HEK293 (cell line): Measurements from ENCODE around the gene MPC1.

Source experiments
- CTCF ChIA-PET: fragments of 350-600 bp; formaldehyde crosslinking; extraction: SDS; loops from one replicate; lab custom pipeline; 2021; ENCODE audit warnings: antibody characterized with exemption; lab: Yijun Ruan, JAX
- POLR2A ChIA-PET: fragments of 300-600 bp; formaldehyde crosslinking; extraction: SDS; loops from one replicate; lab custom pipeline; 2020; ENCODE audit warnings: antibody characterized with exemption, inconsistent platforms; lab: Yijun Ruan, JAX
- H3K27ac ChIP-seq: fragments of 200-500 bp; sonication (Bioruptor generic); 2 replicates; pipeline ENCODE4 v1.5.1; 2014; ENCODE audit warnings: low read depth, low read length, control low read depth, inconsistent platforms; ENCODE audit errors: extremely low read depth
- H3K36me3 ChIP-seq, 2 experiments: fragments of 200-500 bp in 1 of 2; sonication (Bioruptor generic) in 1 of 2; 1 replicate in 1 of 2; 2 replicates in 1 of 2; pipeline ENCODE4 v1.5.1; 2014 to 2017; ENCODE audit warnings: inconsistent platforms in 2 of 2, low read length in 2 of 2; ENCODE audit not compliant: control insufficient read depth in 2 of 2, insufficient read depth in 1 of 2
- H3K4me1 ChIP-seq: fragments of 200-500 bp; sonication (Bioruptor generic); 2 replicates; pipeline ENCODE4 v1.5.1; 2014; ENCODE audit warnings: mild to moderate bottlenecking, low read length, inconsistent platforms; ENCODE audit not compliant: control insufficient read depth, insufficient read depth
- H3K4me3 ChIP-seq: 2 replicates; pipeline ENCODE4 v1.5.1; 2011; ENCODE audit warnings: low read depth, mild to moderate bottlenecking, control low read depth, low read length, moderate library complexity
- H3K9me3 ChIP-seq: fragments of 200-500 bp; sonication (Bioruptor generic); 2 replicates; pipeline ENCODE4 v1.5.1; 2014; ENCODE audit warnings: low read depth, low read length, inconsistent platforms; ENCODE audit not compliant: control insufficient read depth, insufficient read depth
- CTCF ChIP-seq: fragments of 450-650 bp; formaldehyde crosslinking; IDR thresholded peaks from 2 replicates; pipeline ENCODE4 v1.5.1; 2016; ENCODE audit warnings: missing biosample characterization, missing genetic modification characterization
- PBX3 ChIP-seq: sonication (generic); formaldehyde crosslinking; IDR thresholded peaks from 2 replicates; pipeline ENCODE4 v1.8.1; 2022; ENCODE audit warnings: mild to moderate bottlenecking, moderate library complexity, missing genetic modification reagents
- SALL2 ChIP-seq: fragments of 450-650 bp; formaldehyde crosslinking; IDR thresholded peaks from 2 replicates; pipeline ENCODE4 v1.5.0; 2017; ENCODE audit warnings: missing biosample characterization, mild to moderate bottlenecking, missing genetic modification characterization, borderline replicate concordance
- ZBTB11 ChIP-seq: fragments of 450-650 bp; formaldehyde crosslinking; conservative IDR thresholded peaks from 2 replicates; pipeline ENCODE4 v1.5.1; 2016; ENCODE audit warnings: low read depth, missing biosample characterization, missing genetic modification characterization
- ZFHX2 ChIP-seq: fragments of 450-650 bp; formaldehyde crosslinking; conservative IDR thresholded peaks from 2 replicates; pipeline ENCODE4 v1.5.1; 2016; ENCODE audit warnings: missing biosample characterization, missing genetic modification characterization
- ZNF133 ChIP-seq: fragments of 450-650 bp; formaldehyde crosslinking; IDR thresholded peaks from 2 replicates; pipeline ENCODE4 v1.5.1; 2016; ENCODE audit warnings: missing biosample characterization, missing genetic modification characterization
- ZNF148 ChIP-seq: fragments of 450-650 bp; formaldehyde crosslinking; IDR thresholded peaks from 2 replicates; pipeline ENCODE4 v1.5.0; 2017; ENCODE audit warnings: missing biosample characterization, missing genetic modification characterization, borderline replicate concordance
- ZNF174 ChIP-seq: fragments of 450-650 bp; formaldehyde crosslinking; IDR thresholded peaks from 2 replicates; pipeline ENCODE4 v1.5.0; 2017; ENCODE audit warnings: missing biosample characterization, mild to moderate bottlenecking, missing genetic modification characterization
- ZNF184 ChIP-seq: fragments of 450-650 bp; IDR thresholded peaks from 2 replicates; pipeline ENCODE4 v1.5.1; 2018; ENCODE audit warnings: missing biosample characterization, mild to moderate bottlenecking, missing genetic modification characterization
- ZNF354C ChIP-seq: fragments of 450-650 bp; formaldehyde crosslinking; IDR thresholded peaks from 2 replicates; pipeline ENCODE4 v1.5.1; 2016; ENCODE audit warnings: missing biosample characterization, missing genetic modification characterization, low read depth, borderline replicate concordance
- ZNF362 ChIP-seq: fragments of 450-650 bp; formaldehyde crosslinking; IDR thresholded peaks from 2 replicates; pipeline ENCODE4 v1.5.1; 2016; ENCODE audit warnings: missing biosample characterization, missing genetic modification characterization
- ZNF518A ChIP-seq: fragments of 450-650 bp; formaldehyde crosslinking; conservative IDR thresholded peaks from 2 replicates; pipeline ENCODE4 v1.5.1; 2016; ENCODE audit warnings: low read depth, missing biosample characterization, missing genetic modification characterization
- ZNF548 ChIP-seq: fragments of 450-650 bp; formaldehyde crosslinking; IDR thresholded peaks from 2 replicates; pipeline ENCODE4 v1.5.1; 2016; ENCODE audit warnings: missing biosample characterization, missing genetic modification characterization
- ZNF555 ChIP-seq: fragments of 450-650 bp; formaldehyde crosslinking; conservative IDR thresholded peaks from 2 replicates; pipeline ENCODE4 v1.5.1; 2017; ENCODE audit warnings: missing biosample characterization, mild to moderate bottlenecking, missing genetic modification characterization, inconsistent platforms
- ZNF558 ChIP-seq: fragments of 450-650 bp; formaldehyde crosslinking; IDR thresholded peaks from 2 replicates; pipeline ENCODE4 v1.5.1; 2016; ENCODE audit warnings: missing biosample characterization, missing genetic modification characterization
- ZNF654 ChIP-seq: fragments of 450-650 bp; formaldehyde crosslinking; IDR thresholded peaks from 2 replicates; pipeline ENCODE4 v1.5.1; 2016; ENCODE audit warnings: low read depth, missing biosample characterization, missing genetic modification characterization
- ZNF704 ChIP-seq: fragments of 450-650 bp; formaldehyde crosslinking; IDR thresholded peaks from 2 replicates; pipeline ENCODE4 v1.5.1; 2016; ENCODE audit warnings: missing biosample characterization, missing genetic modification characterization
- ZSCAN18 ChIP-seq: fragments of 450-650 bp; formaldehyde crosslinking; IDR thresholded peaks from 2 replicates; pipeline ENCODE4 v1.5.1; 2016; ENCODE audit warnings: missing biosample characterization, missing genetic modification characterization

MPC1 gene

GRCh38 chr6:166379103-166379586 is 3.6 kb downstream of the MPC1 start (continued):
- TF ChIP-seq ZNF148 (no peak), ZNF548 (tag by site-specific recombination) (no peak), SALL2 (tag by site-specific recombination) (no peak), ZNF354C (no peak), ZNF555 (tag by site-specific recombination) (no peak), ZNF704 (tag by site-specific recombination) (no peak), ZNF518A (tag by site-specific recombination) (no peak), ZSCAN18 (tag by site-specific recombination) (no peak), ZNF184 (tag by site-specific recombination) (no peak), ZNF362 (tag by site-specific recombination) (no peak), ZNF133 (tag by site-specific recombination) (no peak), ZFHX2 (tag by site-specific recombination) (no peak), ZNF558 (tag by site-specific recombination) (no peak)
- TF ChIP-seq, all 188 proteins: peak for 0

- POLR2A ChIA-PET, result no interaction called here
- H3K4me1 ChIP-seq, result 0 out of 2 replicates have a peak, but pooled peaks cover 3% of the 10 kb centered on the region
- no peak overlapping the region for H3K4me3 ChIP-seq
- H3K36me3 ChIP-seq, result no peaks in the 10 kb centered on the region
- H3K27ac ChIP-seq, result no peak overlapping the region
- H3K9me3 ChIP-seq, result no peaks in the 10 kb centered on the region
- CTCF ChIA-PET, result interaction anchor here (0.5 to 4.6 kb wide), 5 partner anchors 19 to 66 kb away, joined by 3 to 37 read pairs (median 3); no protein-coding TSS in a partner anchor
- TF ChIP-seq ZNF654 (no peak), PBX3 (CRISPR knock-in tag) (no peak), ZNF174 (tag by site-specific recombination) (no peak), CTCF (tag by site-specific recombination) (no peak), ZBTB11 (tag by site-specific recombination) (no peak)
Measured at GRCh38 chr6:166377721-166378120, 5.0 kb downstream of the MPC1 start.
